Measurements from ENCODE around the gene PTER.

The PTER gene

GRCh38 chr10:16545116-16545736, 108.4 kb downstream of the PTER start:
- no peak for DNase-seq

GRCh38 chr10:16547973-16548372, 111.2 kb downstream of the PTER start:
- DNase-seq: no peak

GRCh38 chr10:16559236-16559773, 122.5 kb downstream of the PTER start:
- DNase-seq: no peak

- no peak for DNase-seq
These were observed 126.1 kb downstream of the PTER start for GRCh38 chr10:16562891-16563290.
